ENCODE measurements around the gene AOPEP.

- TF ChIP-seq CTCF (IDR thresholded peaks at IDR 0.05), result no peak
- TF ChIP-seq POLR2AphosphoS5 (IDR thresholded peaks at IDR 0.05), result no peak
- no peak for TF ChIP-seq EP300 (IDR thresholded peaks at IDR 0.05)
These were observed 283.0 kb downstream of the AOPEP start for GRCh38 chr9:95009459-95009858.

Data from esophagus muscularis mucosa (tissue), 4 donors.